Peyer's patch (tissue), 4 donors: ENCODE results near the gene GP1BB.

Source experiments
- POLR2A ChIP-seq, 2 donors: fragments of 450-650 bp; IDR thresholded peaks; one replicate each; pipeline ENCODE4 v1.5.1; 2017; ENCODE audit warnings: antibody characterized with exemption in 2 of 2, mild to moderate bottlenecking in 2 of 2, moderate library complexity in 2 of 2
- TF ChIP-seq, protein P1 (sequence below), 6 experiments: fragments of 450-650 bp in 4 of 6; fragments of 200-600 bp in 2 of 6; sonication (generic) in 1 of 6; IDR thresholded peaks; one replicate each; pipeline ENCODE4 v1.5.1; 2017 to 2019; ENCODE audit warnings: antibody characterized with exemption in 6 of 6, mild to moderate bottlenecking in 3 of 6, moderate library complexity in 1 of 6

GRCh38 chr22:19749876-19750275 is 26.5 kb downstream of the GP1BB start:
- no peak for TF ChIP-seq POLR2A (IDR thresholded peaks at IDR 0.05)
- TF ChIP-seq, protein P1, sequence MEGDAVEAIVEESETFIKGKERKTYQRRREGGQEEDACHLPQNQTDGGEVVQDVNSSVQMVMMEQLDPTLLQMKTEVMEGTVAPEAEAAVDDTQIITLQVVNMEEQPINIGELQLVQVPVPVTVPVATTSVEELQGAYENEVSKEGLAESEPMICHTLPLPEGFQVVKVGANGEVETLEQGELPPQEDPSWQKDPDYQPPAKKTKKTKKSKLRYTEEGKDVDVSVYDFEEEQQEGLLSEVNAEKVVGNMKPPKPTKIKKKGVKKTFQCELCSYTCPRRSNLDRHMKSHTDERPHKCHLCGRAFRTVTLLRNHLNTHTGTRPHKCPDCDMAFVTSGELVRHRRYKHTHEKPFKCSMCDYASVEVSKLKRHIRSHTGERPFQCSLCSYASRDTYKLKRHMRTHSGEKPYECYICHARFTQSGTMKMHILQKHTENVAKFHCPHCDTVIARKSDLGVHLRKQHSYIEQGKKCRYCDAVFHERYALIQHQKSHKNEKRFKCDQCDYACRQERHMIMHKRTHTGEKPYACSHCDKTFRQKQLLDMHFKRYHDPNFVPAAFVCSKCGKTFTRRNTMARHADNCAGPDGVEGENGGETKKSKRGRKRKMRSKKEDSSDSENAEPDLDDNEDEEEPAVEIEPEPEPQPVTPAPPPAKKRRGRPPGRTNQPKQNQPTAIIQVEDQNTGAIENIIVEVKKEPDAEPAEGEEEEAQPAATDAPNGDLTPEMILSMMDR (IDR thresholded peaks at IDR 0.05) = no peak
